ENCODE measurements around the gene LMLN.
"Not testable (repeated sequence)": the region's sequence is repeated elsewhere in the genome, so short reads cannot be mapped to it uniquely, and the experiment has no call there.

Gene LMLN

GRCh38 chr3:198079771-198080520 lies 119.9 kb downstream of the LMLN start:
- TF ChIP-seq CTCF (IDR thresholded peaks at IDR 0.05; ENCODE audit: control insufficient read depth, insufficient read depth, low read depth, low read length, missing control alignments) = no peak
- peak overlapping the region; percentile 33 for H3K4me3 ChIP-seq (ENCODE audit: control insufficient read depth, low read depth, low read length)
- no peak for DNase-seq (ENCODE audit: low read depth)

GRCh38 chr3:198080521-198081384 lies 120.7 kb downstream of the LMLN start:
- peak; percentile 37 for TF ChIP-seq CTCF (IDR thresholded peaks at IDR 0.05; ENCODE audit: control insufficient read depth, insufficient read depth, low read depth, low read length, missing control alignments)
- DNase-seq (ENCODE audit: low read depth) = no peak

GRCh38 chr3:198081421-198081844 lies 121.4 kb downstream of the LMLN start:
- no peak for DNase-seq (ENCODE audit: low read depth)
- TF ChIP-seq CTCF (IDR thresholded peaks at IDR 0.05; ENCODE audit: control insufficient read depth, insufficient read depth, low read depth, low read length, missing control alignments) = no peak
- no peak overlapping the region for H3K4me3 ChIP-seq (ENCODE audit: control insufficient read depth, low read depth, low read length)

More at GRCh38 chr3:198080521-198081384, 120.7 kb downstream of the LMLN start:
- peak overlapping the region; percentile 33 for H3K4me3 ChIP-seq (ENCODE audit: control insufficient read depth, low read depth, low read length)

- H3K4me3 ChIP-seq (ENCODE audit: control insufficient read depth, low read depth, low read length); DNase-seq (ENCODE audit: low read depth): not testable (repeated sequence)
Observed at GRCh38 chr3:198082226-198082625, 122.2 kb downstream of the LMLN start.

GRCh38 chr3:198088421-198088955 lies 128.5 kb downstream of the LMLN start:
- TF ChIP-seq CTCF (IDR thresholded peaks at IDR 0.05; ENCODE audit: control insufficient read depth, insufficient read depth, low read depth, low read length, missing control alignments) = no peak
- no peak overlapping the region for H3K4me3 ChIP-seq (ENCODE audit: control insufficient read depth, low read depth, low read length)
- no peak for DNase-seq (ENCODE audit: low read depth)

GRCh38 chr3:198090795-198091332 lies 130.8 kb downstream of the LMLN start:
- no peak for DNase-seq (ENCODE audit: low read depth)
- H3K4me3 ChIP-seq (ENCODE audit: control insufficient read depth, low read depth, low read length) = no peak overlapping the region
- no peak for TF ChIP-seq CTCF (IDR thresholded peaks at IDR 0.05; ENCODE audit: control insufficient read depth, insufficient read depth, low read depth, low read length, missing control alignments)
